ENCODE results near the gene IGSF8. TPM values are rescaled to one million over a fixed set of nuclear protein-coding genes. Genes with fewer than 3 reads are reported as not detected.

Gene IGSF8
- total RNA-seq, 4 donors from 2014 or later: 24.3 to 36.5 (median 28.2) TPM

GRCh38 chr1:160078512-160079195 lies 19.8 kb downstream of the IGSF8 start:
- no peaks in the 10 kb centered on the region for H3K36me3 ChIP-seq
- H3K27ac ChIP-seq: no peak overlapping the region
- no peaks in the 10 kb centered on the region for H3K9me3 ChIP-seq
- 18 to 26% methylated on average over 8 of the region's 8 CpGs for WGBS, 2 donors
- intact Hi-C loops (cut with DNase I): no loop called here
- H3K4me3 ChIP-seq (replicated peaks in 1 of 3): no peak overlapping the region
- TF ChIP-seq POLR2A (IDR thresholded peaks at IDR 0.05) (no peak), CTCF (IDR thresholded peaks at IDR 0.05) (peak in 5 of 6 experiments; percentile 28 to 54 (median 45))
- peak; percentile 16 to 29 for DNase-seq
- no peaks in the 10 kb centered on the region for H3K27me3 ChIP-seq
- peaks cover 0 to 13% of the 10 kb centered on the region in 2 donors for H3K4me1 ChIP-seq

GRCh38 chr1:160077486-160077885 lies 20.9 kb downstream of the IGSF8 start:
- H3K4me1 ChIP-seq: peaks cover 0 to 11% of the 10 kb centered on the region in 2 donors
- no peaks in the 10 kb centered on the region for H3K36me3 ChIP-seq
- intact Hi-C loops (cut with DNase I): no loop called here
- DNase-seq: no peak
- TF ChIP-seq CTCF (IDR thresholded peaks at IDR 0.05) (no peak), POLR2A (IDR thresholded peaks at IDR 0.05) (no peak)
- H3K9me3 ChIP-seq: no peaks in the 10 kb centered on the region
- H3K27me3 ChIP-seq: no peaks in the 10 kb centered on the region
- H3K27ac ChIP-seq: no peak overlapping the region
- H3K4me3 ChIP-seq (replicated peaks in 1 of 3): no peak overlapping the region

GRCh38 chr1:160076295-160076694 lies 22.1 kb downstream of the IGSF8 start:
- no peaks in the 10 kb centered on the region for H3K27me3 ChIP-seq
- 67 to 69% methylated on average over 3 of the region's 3 CpGs for WGBS, 2 donors
- DNase-seq: no peak
- intact Hi-C loops (cut with DNase I): no loop called here
- TF ChIP-seq POLR2A (IDR thresholded peaks at IDR 0.05): no peak
- TF ChIP-seq CTCF (IDR thresholded peaks at IDR 0.05): no peak
- no peaks in the 10 kb centered on the region for H3K36me3 ChIP-seq
- no peak overlapping the region for H3K4me3 ChIP-seq (replicated peaks in 1 of 3)
- no peaks in the 10 kb centered on the region for H3K9me3 ChIP-seq
- H3K27ac ChIP-seq: no peak overlapping the region
- H3K4me1 ChIP-seq: peaks cover 0 to 11% of the 10 kb centered on the region in 2 donors

- TF ChIP-seq CTCF (IDR thresholded peaks at IDR 0.05) (no peak), POLR2A (IDR thresholded peaks at IDR 0.05) (no peak)
- no peak overlapping the region for H3K4me3 ChIP-seq (replicated peaks in 1 of 3)
- H3K27me3 ChIP-seq: no peaks in the 10 kb centered on the region
Measured at GRCh38 chr1:160075836-160076235, 22.6 kb downstream of the IGSF8 start.

GRCh38 chr1:160074865-160075264 lies 23.6 kb downstream of the IGSF8 start:
- H3K4me3 ChIP-seq (replicated peaks in 1 of 3): no peak overlapping the region
- TF ChIP-seq POLR2A (IDR thresholded peaks at IDR 0.05) (no peak), CTCF (IDR thresholded peaks at IDR 0.05) (no peak)
- peaks cover 4 to 18% of the 10 kb centered on the region in 2 donors for H3K4me1 ChIP-seq
- H3K36me3 ChIP-seq: no peaks in the 10 kb centered on the region
- DNase-seq: no peak
- H3K27me3 ChIP-seq: no peaks in the 10 kb centered on the region
- no peak overlapping the region for H3K27ac ChIP-seq
- 75 to 84% methylated on average over 4 of the region's 4 CpGs for WGBS, 2 donors
- intact Hi-C loops (cut with DNase I): no loop called here
- no peaks in the 10 kb centered on the region for H3K9me3 ChIP-seq

More at GRCh38 chr1:160075836-160076235, 22.6 kb downstream of the IGSF8 start:
- 59 to 74% methylated on average over 2 of the region's 2 CpGs for WGBS, 2 donors
- H3K27ac ChIP-seq: no peak overlapping the region
- intact Hi-C loops (cut with DNase I): no loop called here
- peaks cover under 1 to 13% of the 10 kb centered on the region in 2 donors for H3K4me1 ChIP-seq
- no peak for DNase-seq
- H3K9me3 ChIP-seq: no peaks in the 10 kb centered on the region
- no peaks in the 10 kb centered on the region for H3K36me3 ChIP-seq

Measured in thyroid gland (tissue), 4 donors.